Parathyroid adenoma (tissue), 2 donors: ENCODE measurements around the gene XXYLT1.
A peak's percentile ranks its signal among the peaks of the same experiment; 100 is the strongest.
"Not testable (repeated sequence)": the region's sequence is repeated elsewhere in the genome, so short reads cannot be mapped to it uniquely, and the experiment has no call there.

Source experiments
- H2AFZ ChIP-seq: fragments of 300-600 bp; sonication (generic); one replicate; pipeline ENCODE4 v1.7.0; 2017; ENCODE audit warnings: antibody characterized with exemption, mild to moderate bottlenecking
- H3K27ac ChIP-seq: fragments of 300-600 bp; sonication (generic); one replicate; pipeline ENCODE4 v1.7.0; 2017
- H3K27me3 ChIP-seq: fragments of 300-600 bp; sonication (generic); one replicate; pipeline ENCODE4 v1.7.0; 2017; ENCODE audit warnings: low read length; ENCODE audit not compliant: control insufficient read depth, insufficient read depth
- H3K36me3 ChIP-seq: fragments of 300-600 bp; sonication (generic); one replicate; pipeline ENCODE4 v1.7.0; 2017; ENCODE audit warnings: low read length; ENCODE audit not compliant: control insufficient read depth, insufficient read depth
- H3K4me1 ChIP-seq: fragments of 300-600 bp; sonication (generic); one replicate; pipeline ENCODE4 v1.7.0; 2017; ENCODE audit warnings: control low read depth
- H3K4me2 ChIP-seq: fragments of 300-600 bp; sonication (generic); one replicate; pipeline ENCODE4 v1.7.0; 2017; ENCODE audit warnings: low read length
- H3K4me3 ChIP-seq: fragments of 300-600 bp; sonication (generic); one replicate; pipeline ENCODE4 v1.7.0; 2017; ENCODE audit warnings: low read depth, low read length
- H3K79me2 ChIP-seq: fragments of 300-600 bp; sonication (generic); one replicate; pipeline ENCODE4 v1.7.0; 2017; ENCODE audit warnings: control low read depth
- H3K9ac ChIP-seq: fragments of 300-600 bp; sonication (generic); one replicate; pipeline ENCODE4 v1.7.0; 2017; ENCODE audit warnings: mild to moderate bottlenecking
- H3K9me3 ChIP-seq: fragments of 300-600 bp; sonication (generic); one replicate; pipeline ENCODE4 v1.7.0; 2017; ENCODE audit warnings: low read length; ENCODE audit not compliant: control insufficient read depth
- CTCF ChIP-seq: fragments of 300-600 bp; sonication (generic); IDR thresholded peaks from one replicate; pipeline ENCODE4 v1.7.0; 2017; ENCODE audit warnings: antibody characterized with exemption, mild to moderate bottlenecking
- donor health status: primary hyperparathyroidism.

The XXYLT1 gene

GRCh38 chr3:195236076-195236798, 34.7 kb downstream of the XXYLT1 start:
- TF ChIP-seq CTCF = no peak
- no peak overlapping the region for H3K9ac ChIP-seq

GRCh38 chr3:195230244-195230643, 40.7 kb downstream of the XXYLT1 start:
- H3K4me3 ChIP-seq = no peak overlapping the region

More at GRCh38 chr3:195236076-195236798, 34.7 kb downstream of the XXYLT1 start:
- Histone ChIP-seq H3K9me3 (no peaks in the 10 kb centered on the region), H3K4me2 (no peak overlapping the region), H3K36me3 (no peaks in the 10 kb centered on the region), H3K4me3 (no peak overlapping the region), H3K4me1 (peaks cover 22% of the 10 kb centered on the region), H3K79me2 (peaks cover 3% of the 10 kb centered on the region), H3K27me3 (no peaks in the 10 kb centered on the region), H3K27ac (peak overlapping the region; percentile 66), H2AFZ (peak overlapping the region; percentile 40)

GRCh38 chr3:195228886-195229285, 42.1 kb downstream of the XXYLT1 start:
- H3K79me2 ChIP-seq, H3K9me3 ChIP-seq, H3K27me3 ChIP-seq, H3K36me3 ChIP-seq, H3K4me3 ChIP-seq, H3K4me1 ChIP-seq, H3K9ac ChIP-seq, H2AFZ ChIP-seq, H3K4me2 ChIP-seq, H3K27ac ChIP-seq: not testable (repeated sequence)

More at GRCh38 chr3:195230244-195230643, 40.7 kb downstream of the XXYLT1 start:
- H3K4me2 ChIP-seq = no peak overlapping the region
- H3K27me3 ChIP-seq = no peaks in the 10 kb centered on the region
- no peak for TF ChIP-seq CTCF
- no peak overlapping the region for H3K9ac ChIP-seq
- H3K4me1 ChIP-seq = no peaks in the 10 kb centered on the region
- no peaks in the 10 kb centered on the region for H3K9me3 ChIP-seq
- H2AFZ ChIP-seq = no peak overlapping the region
- H3K36me3 ChIP-seq = no peaks in the 10 kb centered on the region
- no peak overlapping the region for H3K27ac ChIP-seq
- no peaks in the 10 kb centered on the region for H3K79me2 ChIP-seq

GRCh38 chr3:195227871-195228270, 43.1 kb downstream of the XXYLT1 start:
- H3K4me3 ChIP-seq = no peak overlapping the region
- TF ChIP-seq CTCF = no peak
- no peak overlapping the region for H2AFZ ChIP-seq
- no peak overlapping the region for H3K4me2 ChIP-seq
- no peaks in the 10 kb centered on the region for H3K79me2 ChIP-seq
- no peak overlapping the region for H3K27ac ChIP-seq
- no peaks in the 10 kb centered on the region for H3K9me3 ChIP-seq
- no peak overlapping the region for H3K9ac ChIP-seq
- no peaks in the 10 kb centered on the region for H3K4me1 ChIP-seq
- H3K36me3 ChIP-seq = no peaks in the 10 kb centered on the region
- no peaks in the 10 kb centered on the region for H3K27me3 ChIP-seq

- H2AFZ ChIP-seq = no peak overlapping the region
- no peaks in the 10 kb centered on the region for H3K4me1 ChIP-seq
- H3K4me2 ChIP-seq = no peak overlapping the region
- H3K4me3 ChIP-seq = no peak overlapping the region
- peak; percentile 17 for TF ChIP-seq CTCF
- H3K36me3 ChIP-seq = no peaks in the 10 kb centered on the region
- no peaks in the 10 kb centered on the region for H3K27me3 ChIP-seq
- no peaks in the 10 kb centered on the region for H3K9me3 ChIP-seq
- peaks cover 2% of the 10 kb centered on the region for H3K79me2 ChIP-seq
- no peak overlapping the region for H3K9ac ChIP-seq
- H3K27ac ChIP-seq = no peak overlapping the region
These were observed 44.0 kb downstream of the XXYLT1 start for GRCh38 chr3:195226900-195227447.
